H1 (cell line): ENCODE data around the gene TOR1AIP1. TPM values are rescaled to one million over a fixed set of nuclear protein-coding genes. Genes with fewer than 3 reads are reported as not detected.

ENCODE experiments used
- CTCF ChIA-PET: fragments of 300-600 bp; sonication (Branson Sonifier 250); formaldehyde crosslinking; loops from one replicate; lab custom pipeline; 2021; ENCODE audit not compliant: partially characterized antibody; lab: Charles Lee
- POLR2A ChIA-PET: fragments of 300-600 bp; sonication (Branson Sonifier 250); formaldehyde crosslinking; loops from one replicate; lab custom pipeline; 2021; ENCODE audit warnings: inconsistent platforms; ENCODE audit not compliant: partially characterized antibody; lab: Charles Lee
- DNase-seq, 2 experiments: peaks; one replicate each; pipeline versions ENCODE4 v3.0.0 to v3.0.0-alpha.2; 2010 to 2022; ENCODE audit warnings: low spot score in 2 of 2, low read depth in 1 of 2, mixed read lengths in 1 of 2
- FAIRE-seq: peaks from 2 replicates; lab custom pipeline; 2011; peaks lifted over from hg19 to GRCh38; lab: Jason Lieb, UNC
- H2AFZ ChIP-seq: 2 replicates; pipeline ENCODE4 v1.8.1; 2012; ENCODE audit warnings: low read length, inconsistent platforms
- H2AK5ac ChIP-seq: 2 replicates; pipeline ENCODE4 v1.6.1; 2013; ENCODE audit warnings: low read depth, low read length
- H2BK120ac ChIP-seq: replicated peaks from 2 replicates; pipeline ENCODE3; 2013; ENCODE audit warnings: low read depth, low read length, inconsistent platforms
- H2BK12ac ChIP-seq: 2 replicates; pipeline ENCODE4 v1.6.1; 2013; ENCODE audit warnings: low read depth, low read length
- H2BK15ac ChIP-seq: 2 replicates; pipeline ENCODE4 v1.6.1; 2013; ENCODE audit warnings: low read length
- H2BK20ac ChIP-seq: 2 replicates; pipeline ENCODE4 v1.6.1; 2013; ENCODE audit warnings: low read length
- H2BK5ac ChIP-seq: 2 replicates; pipeline ENCODE4 v1.6.1; 2013; ENCODE audit warnings: low read depth, low read length
- H3K14ac ChIP-seq: 2 replicates; pipeline ENCODE4 v1.6.1; 2013; ENCODE audit warnings: inconsistent platforms; ENCODE audit not compliant: insufficient read length
- H3K18ac ChIP-seq: 2 replicates; pipeline ENCODE4 v1.6.1; 2013; ENCODE audit warnings: low read length; ENCODE audit errors: extremely low read depth
- H3K23ac ChIP-seq: 2 replicates; pipeline ENCODE4 v1.6.1; 2013; ENCODE audit warnings: inconsistent platforms; ENCODE audit not compliant: insufficient read length
- H3K23me2 ChIP-seq: 2 replicates; pipeline ENCODE4 v1.6.1; 2013; ENCODE audit warnings: low read depth, low read length
- H3K27ac ChIP-seq: 2 replicates; pipeline ENCODE4 v1.6.1; 2011; ENCODE audit warnings: low read depth, low read length, inconsistent platforms
- H3K27me3 ChIP-seq, 4 experiments: replicated peaks in 1 of 4; 1 replicate in 1 of 4; 2 replicates in 3 of 4; pipeline versions ENCODE4 v1.6.1 to v1.8.1; 2011 to 2013; ENCODE audit warnings: low read length in 3 of 4, mild to moderate bottlenecking in 3 of 4, inconsistent platforms in 2 of 4, mixed read lengths in 2 of 4, moderate library complexity in 1 of 4; ENCODE audit not compliant: control insufficient read depth in 3 of 4, insufficient read depth in 3 of 4; ENCODE audit errors: extremely low read depth in 1 of 4
- H3K36me3 ChIP-seq, 4 experiments: 2 replicates each; pipeline versions ENCODE4 v1.6.1 to v1.8.1; 2011 to 2013; ENCODE audit warnings: mild to moderate bottlenecking in 4 of 4, low read length in 3 of 4, moderate library complexity in 2 of 4, control low read depth in 1 of 4, inconsistent platforms in 1 of 4; ENCODE audit not compliant: insufficient read depth in 4 of 4, control insufficient read depth in 2 of 4
- H3K4ac ChIP-seq: replicated peaks from 2 replicates; pipeline ENCODE3; 2013; ENCODE audit warnings: low read length, low read depth, mixed read lengths, inconsistent platforms; ENCODE audit not compliant: insufficient read length
- H3K4me1 ChIP-seq, 4 experiments: replicated peaks in 1 of 4; 1 replicate in 1 of 4; 2 replicates in 3 of 4; pipeline versions ENCODE4 v1.6.1 to v1.8.1; 2011 to 2013; ENCODE audit warnings: low read length in 3 of 4, inconsistent platforms in 2 of 4, mixed read lengths in 1 of 4; ENCODE audit not compliant: insufficient read depth in 4 of 4, control insufficient read depth in 3 of 4
- H3K4me2 ChIP-seq, 2 experiments: 2 replicates each; pipeline versions ENCODE4 v1.6.1 to v1.8.1; 2011 to 2013; ENCODE audit warnings: low read depth in 2 of 2, low read length in 2 of 2, control low read depth in 1 of 2, inconsistent platforms in 1 of 2, mild to moderate bottlenecking in 1 of 2; ENCODE audit not compliant: insufficient read depth in 1 of 2
- H3K4me3 ChIP-seq, 4 experiments: fragments of 200-600, 300-600 bp in 1 of 4; sonication (generic), shearing (Covaris generic), sonication (Bioruptor Twin) in 1 of 4; 2 replicates each; pipeline versions ENCODE4 v1.5.1 to v1.8.1; 2011 to 2016; ENCODE audit warnings: low read length in 4 of 4, low read depth in 3 of 4, control low read depth in 2 of 4, inconsistent platforms in 2 of 4, mild to moderate bottlenecking in 2 of 4, mixed read lengths in 1 of 4, moderate library complexity in 1 of 4; ENCODE audit not compliant: insufficient read depth in 2 of 4; ENCODE audit errors: extremely low read depth in 1 of 4
- H3K56ac ChIP-seq: replicated peaks from 2 replicates; pipeline ENCODE3; 2013; ENCODE audit warnings: low read depth, mild to moderate bottlenecking, mixed read lengths, low read length, inconsistent platforms; ENCODE audit not compliant: insufficient read length
- H3K79me1 ChIP-seq: 2 replicates; pipeline ENCODE4 v1.6.1; 2013; ENCODE audit warnings: low read depth, low read length, control low read depth
- H3K79me2 ChIP-seq, 2 experiments: 2 replicates each; pipeline versions ENCODE4 v1.6.1 to v1.8.1; 2012 to 2013; ENCODE audit warnings: low read length in 2 of 2, mild to moderate bottlenecking in 2 of 2, inconsistent platforms in 1 of 2; ENCODE audit not compliant: insufficient read depth in 2 of 2, control insufficient read depth in 1 of 2
- H3K9ac ChIP-seq, 4 experiments: replicated peaks in 1 of 4; 1 replicate in 1 of 4; 2 replicates in 3 of 4; pipeline versions ENCODE4 v1.6.1 to v1.8.1; 2011 to 2013; ENCODE audit warnings: low read depth in 3 of 4, low read length in 3 of 4, control low read depth in 2 of 4, mild to moderate bottlenecking in 2 of 4, moderate library complexity in 2 of 4, inconsistent platforms in 1 of 4; ENCODE audit errors: extremely low read depth in 1 of 4
- H3K9me3 ChIP-seq, 2 experiments: 2 replicates each; pipeline versions ENCODE4 v1.6.1 to v1.8.1; 2012 to 2013; ENCODE audit warnings: mild to moderate bottlenecking in 2 of 2, moderate library complexity in 2 of 2, control low read depth in 1 of 2, inconsistent platforms in 1 of 2, low read depth in 1 of 2, low read length in 1 of 2, mixed read lengths in 1 of 2; ENCODE audit not compliant: insufficient read depth in 2 of 2
- H4K20me1 ChIP-seq, 2 experiments: replicated peaks in 1 of 2; 2 replicates each; pipeline versions ENCODE3 to v1.8.1; 2011 to 2013; ENCODE audit warnings: inconsistent platforms in 2 of 2, low read length in 2 of 2, mild to moderate bottlenecking in 1 of 2; ENCODE audit not compliant: insufficient read depth in 2 of 2, control insufficient read depth in 1 of 2
- H4K5ac ChIP-seq: 2 replicates; pipeline ENCODE4 v1.6.1; 2013; ENCODE audit warnings: low read length, low read depth, mixed read lengths, inconsistent platforms; ENCODE audit not compliant: insufficient read length
- H4K8ac ChIP-seq: 2 replicates; pipeline ENCODE4 v1.8.0; 2013; ENCODE audit warnings: mild to moderate bottlenecking, moderate library complexity, low read length, inconsistent platforms; ENCODE audit not compliant: insufficient read depth; ENCODE audit errors: extremely low read depth
- H4K91ac ChIP-seq: replicated peaks from 2 replicates; pipeline ENCODE3; 2013; ENCODE audit warnings: low read length, mixed read lengths, inconsistent platforms; ENCODE audit not compliant: insufficient read length
- BACH1 ChIP-seq: IDR thresholded peaks from 2 replicates; pipeline ENCODE4 v1.6.1; 2012; ENCODE audit warnings: low read length, improper control_type of control experiment
- BCL11A ChIP-seq, 2 experiments: IDR thresholded peaks; one replicate each; pipeline ENCODE4 v1.6.1; 2011; ENCODE audit warnings: low read depth in 2 of 2, low read length in 2 of 2, mild to moderate bottlenecking in 2 of 2
- CBX5 ChIP-seq: fragments of 300-800, 300-1000 bp; sonication (generic); IDR thresholded peaks from 2 replicates; pipeline ENCODE4 v1.7.1; 2016; ENCODE audit warnings: antibody characterized with exemption, low read length, low read depth
- EZH2 ChIP-seq: fragments of 200-600 bp; sonication (generic); IDR thresholded peaks from 2 replicates; pipeline ENCODE4 v1.7.1; 2012; ENCODE audit warnings: low read depth, mild to moderate bottlenecking, moderate library complexity, low read length, inconsistent platforms; ENCODE audit not compliant: severe bottlenecking
- GABPA ChIP-seq: IDR thresholded peaks from 2 replicates; pipeline ENCODE4 v1.6.1; 2011; ENCODE audit warnings: mild to moderate bottlenecking, low read length, moderate library complexity, borderline replicate concordance; ENCODE audit not compliant: insufficient read depth
- KDM1A ChIP-seq: fragments of 200-600, 300-600 bp; sonication (generic); IDR thresholded peaks from 2 replicates; pipeline ENCODE4 v1.7.1; 2016; ENCODE audit warnings: mild to moderate bottlenecking, low read length, borderline replicate concordance
- NRF1 ChIP-seq: IDR thresholded peaks from 2 replicates; pipeline ENCODE4 v1.6.1; 2011; ENCODE audit warnings: mild to moderate bottlenecking, low read depth, low read length, improper control_type of control experiment
- POLR2A ChIP-seq, 2 experiments: IDR thresholded peaks; 1 replicate in 1 of 2; 2 replicates in 1 of 2; pipeline ENCODE4 v1.6.1; 2011; ENCODE audit warnings: low read depth in 2 of 2, low read length in 2 of 2, mild to moderate bottlenecking in 2 of 2; ENCODE audit errors: control extremely low read depth in 1 of 2
- RXRA ChIP-seq: IDR thresholded peaks from 2 replicates; pipeline ENCODE4 v1.6.1; 2011; ENCODE audit warnings: low read depth, mild to moderate bottlenecking, low read length, moderate library complexity; ENCODE audit not compliant: insufficient read depth
- TAF1 ChIP-seq: IDR thresholded peaks from 2 replicates; pipeline ENCODE4 v1.6.1; 2011; ENCODE audit warnings: mild to moderate bottlenecking, low read depth, low read length
- TAF7 ChIP-seq: optimal IDR thresholded peaks from 2 replicates; pipeline ENCODE3; 2011; ENCODE audit warnings: low read depth, mild to moderate bottlenecking, inconsistent platforms, low read length, moderate library complexity, borderline replicate concordance
- YY1 ChIP-seq: IDR thresholded peaks from 2 replicates; pipeline ENCODE4 v1.6.1; 2011; ENCODE audit warnings: low read depth, mild to moderate bottlenecking, low read length
- ZNF274 ChIP-seq: IDR thresholded peaks from 2 replicates; pipeline ENCODE4 v1.7.0; 2012; ENCODE audit warnings: low read length, borderline replicate concordance; ENCODE audit errors: extremely low read depth
- WGBS, 2 experiments: shearing (Covaris generic) in 1 of 2; methylation state at CpG; one replicate each; pipeline versions ENCODE4 v1.1.6 to v1.1.7; 2013 to 2015; ENCODE audit warnings: low lambda C conversion rate in 2 of 2, mixed read lengths in 2 of 2, inconsistent platforms in 1 of 2, low coverage in 1 of 2, missing lambda C conversion rate in 1 of 2; ENCODE audit not compliant: insufficient replicate concordance in 2 of 2, insufficient coverage in 1 of 2, insufficient read length in 1 of 2; ENCODE audit errors: extremely low coverage in 1 of 2, missing lambda C conversion rate in 1 of 2; 5-methylcytosine and 5-hydroxymethylcytosine counted together
- polyA plus RNA-seq, 7 experiments: library from polyadenylated mRNA; depleted of rRNA in 3 of 7; stranded (reverse) in 5 of 7; unstranded in 2 of 7; fragments of >200 nt in 5 of 7; fragments of 200-250 nt in 2 of 7; gene quantifications; 1 replicate in 5 of 7; 2 replicates in 1 of 7; 4 replicates in 1 of 7; pipeline versions ENCODE4 v1.2.1 to v1.2.3, GENCODE V29; 2011 to 2013; ENCODE audit warnings: missing spikeins in 2 of 7, mixed read lengths in 2 of 7
- total RNA-seq: library from RNA; stranded (reverse); fragmentation: NEBNext Ultra II Directional; extraction: Animal tissue kit (Norgen Biotek cat#: 25700); gene quantifications from 2 replicates; pipeline ENCODE4 v1.2.1, GENCODE V29; 2021
- TF ChIP-seq, protein P1 (sequence below): IDR thresholded peaks from 2 replicates; pipeline ENCODE4 v1.6.1; 2012; ENCODE audit warnings: low read length, inconsistent platforms

The TOR1AIP1 gene
- total and polyA plus RNA-seq, 2 of the 8 experiments (the other 6 are each of a cell fraction or from before 2014, with no cell fraction given) = 5.7 to 22.8 TPM

DNA sequence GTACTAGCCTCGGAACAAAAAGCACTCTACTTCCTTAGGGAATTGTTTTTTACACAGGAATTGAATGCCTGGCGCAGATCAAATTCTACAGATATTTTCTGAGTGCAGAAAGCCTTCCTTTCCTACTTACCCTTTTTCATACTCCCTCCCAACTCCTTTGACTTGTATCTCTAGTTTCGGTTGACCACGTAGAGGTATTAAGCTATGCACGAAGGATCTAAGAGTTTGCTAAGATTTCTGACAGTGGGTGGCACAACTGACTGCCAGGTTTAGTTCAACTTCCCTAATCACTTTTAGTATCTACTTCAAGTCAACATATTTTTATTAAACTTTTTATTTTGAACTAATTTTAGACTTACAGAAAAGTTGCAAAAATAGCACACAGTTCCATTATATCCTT is 9.5 kb upstream of the TOR1AIP1 start:
- no peak for FAIRE-seq
- no peak overlapping the region for H2AFZ ChIP-seq
- CTCF ChIA-PET = no interaction called here
- no peak for TF ChIP-seq KDM1A
- no peak for TF ChIP-seq TAF1
- no peak for TF ChIP-seq NRF1
- TF ChIP-seq RXRA = no peak
- TF ChIP-seq CBX5 = no peak
- TF ChIP-seq, protein P1, sequence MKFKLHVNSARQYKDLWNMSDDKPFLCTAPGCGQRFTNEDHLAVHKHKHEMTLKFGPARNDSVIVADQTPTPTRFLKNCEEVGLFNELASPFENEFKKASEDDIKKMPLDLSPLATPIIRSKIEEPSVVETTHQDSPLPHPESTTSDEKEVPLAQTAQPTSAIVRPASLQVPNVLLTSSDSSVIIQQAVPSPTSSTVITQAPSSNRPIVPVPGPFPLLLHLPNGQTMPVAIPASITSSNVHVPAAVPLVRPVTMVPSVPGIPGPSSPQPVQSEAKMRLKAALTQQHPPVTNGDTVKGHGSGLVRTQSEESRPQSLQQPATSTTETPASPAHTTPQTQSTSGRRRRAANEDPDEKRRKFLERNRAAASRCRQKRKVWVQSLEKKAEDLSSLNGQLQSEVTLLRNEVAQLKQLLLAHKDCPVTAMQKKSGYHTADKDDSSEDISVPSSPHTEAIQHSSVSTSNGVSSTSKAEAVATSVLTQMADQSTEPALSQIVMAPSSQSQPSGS = no peak
- TF ChIP-seq EZH2 = no peak
- TF ChIP-seq POLR2A (IDR thresholded peaks at IDR 0.05; ENCODE audit: control extremely low read depth in 1 of 2, low read depth in 2 of 2, low read length in 2 of 2) = no peak
- TF ChIP-seq TAF7 = no peak
- no peak for TF ChIP-seq BACH1
- no peak for TF ChIP-seq BCL11A (IDR thresholded peaks at IDR 0.05; ENCODE audit: low read depth in 2 of 2, low read length in 2 of 2)
- TF ChIP-seq ZNF274 = no peak
- TF ChIP-seq YY1 = no peak
- no peak for TF ChIP-seq GABPA

More for the DNA sequence above, 9.5 kb upstream of the TOR1AIP1 start:
- no peak overlapping the region for H4K8ac ChIP-seq
- peaks cover 0 to 69% of the 10 kb centered on the region in 2 experiments; a peak in 2 of 4 replicates for H3K79me2 ChIP-seq
- H2BK120ac ChIP-seq = no peak overlapping the region
- no peak overlapping the region for H3K9ac ChIP-seq
- peaks cover 8% of the 10 kb centered on the region; the same call in 1 of the 2 replicates for H3K79me1 ChIP-seq
- H3K23ac ChIP-seq = no peak overlapping the region
- H3K23me2 ChIP-seq = no peaks in the 10 kb centered on the region
- no peaks in the 10 kb centered on the region for H3K9me3 ChIP-seq
- WGBS, 2 experiments = 90% methylated on average over 5 of the region's 5 CpGs; no CpG with 5 or more reads in 1 of the 2 experiments
- H3K27ac ChIP-seq = no peak overlapping the region
- H3K18ac ChIP-seq = no peak overlapping the region
- H2BK20ac ChIP-seq = no peak overlapping the region
- DNase-seq = no peak
- H3K27me3 ChIP-seq = no peaks in the 10 kb centered on the region
- H3K36me3 ChIP-seq = peaks cover 2 to 16% (median 7%) of the 10 kb centered on the region in 4 experiments; a peak in 5 of 8 replicates
- no peak overlapping the region for H2AK5ac ChIP-seq
- no peak overlapping the region for H2BK5ac ChIP-seq
- peaks cover 0 to 5% of the 10 kb centered on the region in 2 experiments for H4K20me1 ChIP-seq
- no peaks in the 10 kb centered on the region for H3K4me1 ChIP-seq
- H3K56ac ChIP-seq = no peak overlapping the region
- no peak overlapping the region for H3K4me3 ChIP-seq
- H3K4me2 ChIP-seq = no peak overlapping the region
- H3K4ac ChIP-seq = no peak overlapping the region
- POLR2A ChIA-PET = no interaction called here
- no peak overlapping the region for H2BK15ac ChIP-seq
- no peak overlapping the region for H3K14ac ChIP-seq
- no peak overlapping the region for H4K91ac ChIP-seq
- no peak overlapping the region for H4K5ac ChIP-seq
- no peak overlapping the region for H2BK12ac ChIP-seq
